Stomach (tissue), 9 donors: ENCODE measurements around the gene ST8SIA1. TPM values are rescaled to one million over a fixed set of nuclear protein-coding genes. Genes with fewer than 3 reads are reported as not detected.

Experiments
- DNase-seq, 2 donors: peaks; one replicate each; pipeline versions ENCODE4 v3.0.0 to v3.0.0-alpha.2; 2013 to 2019
- H3K27ac ChIP-seq, 5 donors: fragments of 200-600 bp in 4 of 5; sonication (generic) in 4 of 5; one replicate each; pipeline ENCODE4 v1.5.1; 2013 to 2019; ENCODE audit warnings: mild to moderate bottlenecking in 1 of 5, moderate library complexity in 1 of 5
- H3K27me3 ChIP-seq, 3 donors: fragments of 200-600 bp; sonication (generic); one replicate each; pipeline ENCODE4 v1.5.1; 2017 to 2019; ENCODE audit warnings: mixed run types in 1 of 3
- H3K36me3 ChIP-seq, 4 donors: fragments of 200-600 bp; sonication (generic); 1 replicate in 3 of 4; 2 replicates in 1 of 4; pipeline ENCODE4 v1.5.1; 2016 to 2019
- H3K4me1 ChIP-seq, 4 donors: fragments of 200-600 bp; sonication (generic); one replicate each; pipeline ENCODE4 v1.5.1; 2016 to 2019
- H3K4me3 ChIP-seq, 4 donors: fragments of 200-600 bp; sonication (generic) in 3 of 4; one replicate each; pipeline ENCODE4 v1.5.1; 2016 to 2019; ENCODE audit warnings: mild to moderate bottlenecking in 1 of 4
- H3K9me3 ChIP-seq, 4 donors: fragments of 200-600 bp; sonication (generic); one replicate each; pipeline ENCODE4 v1.5.1; 2016 to 2019
- EP300 ChIP-seq: sonication (generic); formaldehyde crosslinking; IDR thresholded peaks from one replicate; pipeline ENCODE4 v1.6.1; 2017; ENCODE audit warnings: antibody characterized with exemption
- POLR2A ChIP-seq, 4 donors: fragments of 450-650 bp; IDR thresholded peaks; one replicate each; pipeline ENCODE4 v1.6.1; 2016; ENCODE audit warnings: antibody characterized with exemption in 4 of 4, control low read depth in 2 of 4, mild to moderate bottlenecking in 1 of 4, moderate library complexity in 1 of 4
- POLR2AphosphoS5 ChIP-seq, 3 donors: sonication (generic); formaldehyde crosslinking; IDR thresholded peaks; one replicate each; pipeline ENCODE4 v1.6.1; 2016; ENCODE audit warnings: antibody characterized with exemption in 3 of 3
- WGBS, 5 donors: extraction: QIAGEN DNeasy Blood & Tissue Kit in 3 of 5; methylation state at CpG; one replicate each; pipeline versions ENCODE4 v1.1.5 to v1.1.7; 2013 to 2018; 5-methylcytosine and 5-hydroxymethylcytosine counted together
- intact Hi-C: fragments of 100-400 bp; cut with DNase I; formaldehyde crosslinking; loops from one replicate; pipeline ENCODE4 v1.15.1; 2023; ENCODE audit warnings: low total_unique reads
- polyA plus RNA-seq, 3 donors: library from polyadenylated mRNA; stranded (reverse); fragments of 200-250 nt; gene quantifications; one replicate each; pipeline ENCODE4 v1.2.3, GENCODE V29; 2013
- total RNA-seq, 5 donors: library from RNA; depleted of rRNA; stranded (reverse); fragments of >200 nt; gene quantifications; one replicate each; pipeline versions ENCODE4 v1.1.0 to v1.2.3, GENCODE V29; 2014 to 2016
- TF ChIP-seq, protein P1 (sequence below), 7 experiments: fragments of 450-650 bp in 4 of 7; fragments of 200-600 bp in 3 of 7; sonication (generic) in 3 of 7; IDR thresholded peaks; one replicate each; pipeline ENCODE4 v1.5.1; 2016 to 2019; ENCODE audit warnings: antibody characterized with exemption in 7 of 7, control low read depth in 2 of 7, mild to moderate bottlenecking in 1 of 7
- donor health status: healthy with polysubstance abuse.
- donor health status: Bipolar disorder and iron deficiency.
- donor health status: healthy.

ST8SIA1 gene
- total and polyA plus RNA-seq, 8 donors, result 0.29 to 5.0 (median 2.2) TPM

DNA sequence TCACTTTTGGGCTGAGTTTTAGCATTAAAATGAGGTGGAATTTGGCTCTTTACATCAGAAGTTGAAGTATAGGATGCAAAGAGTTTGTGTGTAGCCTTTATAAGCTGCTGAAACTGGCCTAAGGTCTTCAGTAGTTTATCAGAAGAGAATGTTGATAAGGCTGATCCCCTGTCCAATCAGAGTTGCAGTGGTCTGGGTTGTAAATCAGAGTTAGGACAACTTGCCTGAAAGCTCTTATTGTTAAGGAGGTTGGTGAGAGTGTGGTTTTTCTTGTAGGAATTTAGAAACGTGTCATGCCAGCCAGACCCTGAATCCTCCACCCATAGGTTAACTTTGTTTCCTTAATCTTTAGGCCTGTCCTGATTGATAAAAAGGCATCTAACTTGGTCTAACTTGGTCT is 143.5 kb downstream of the ST8SIA1 start:
- WGBS, 5 donors, result 14 to 42% (median 35%) methylated on average over 1 of the region's 1 CpG
- H3K27ac ChIP-seq, result no peak overlapping the region
- intact Hi-C loops, result no loop called here
- H3K4me3 ChIP-seq, result no peak overlapping the region
- H3K9me3 ChIP-seq, result no peaks in the 10 kb centered on the region
- H3K4me1 ChIP-seq, result no peaks in the 10 kb centered on the region
- no peaks in the 10 kb centered on the region for H3K36me3 ChIP-seq
- DNase-seq, result no peak
- H3K27me3 ChIP-seq, result no peaks in the 10 kb centered on the region
- no peak for TF ChIP-seq POLR2A (IDR thresholded peaks at IDR 0.05)
- TF ChIP-seq EP300, result no peak
- TF ChIP-seq, protein P1, sequence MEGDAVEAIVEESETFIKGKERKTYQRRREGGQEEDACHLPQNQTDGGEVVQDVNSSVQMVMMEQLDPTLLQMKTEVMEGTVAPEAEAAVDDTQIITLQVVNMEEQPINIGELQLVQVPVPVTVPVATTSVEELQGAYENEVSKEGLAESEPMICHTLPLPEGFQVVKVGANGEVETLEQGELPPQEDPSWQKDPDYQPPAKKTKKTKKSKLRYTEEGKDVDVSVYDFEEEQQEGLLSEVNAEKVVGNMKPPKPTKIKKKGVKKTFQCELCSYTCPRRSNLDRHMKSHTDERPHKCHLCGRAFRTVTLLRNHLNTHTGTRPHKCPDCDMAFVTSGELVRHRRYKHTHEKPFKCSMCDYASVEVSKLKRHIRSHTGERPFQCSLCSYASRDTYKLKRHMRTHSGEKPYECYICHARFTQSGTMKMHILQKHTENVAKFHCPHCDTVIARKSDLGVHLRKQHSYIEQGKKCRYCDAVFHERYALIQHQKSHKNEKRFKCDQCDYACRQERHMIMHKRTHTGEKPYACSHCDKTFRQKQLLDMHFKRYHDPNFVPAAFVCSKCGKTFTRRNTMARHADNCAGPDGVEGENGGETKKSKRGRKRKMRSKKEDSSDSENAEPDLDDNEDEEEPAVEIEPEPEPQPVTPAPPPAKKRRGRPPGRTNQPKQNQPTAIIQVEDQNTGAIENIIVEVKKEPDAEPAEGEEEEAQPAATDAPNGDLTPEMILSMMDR (IDR thresholded peaks at IDR 0.05), result no peak
- no peak for TF ChIP-seq POLR2AphosphoS5 (IDR thresholded peaks at IDR 0.05)

DNA sequence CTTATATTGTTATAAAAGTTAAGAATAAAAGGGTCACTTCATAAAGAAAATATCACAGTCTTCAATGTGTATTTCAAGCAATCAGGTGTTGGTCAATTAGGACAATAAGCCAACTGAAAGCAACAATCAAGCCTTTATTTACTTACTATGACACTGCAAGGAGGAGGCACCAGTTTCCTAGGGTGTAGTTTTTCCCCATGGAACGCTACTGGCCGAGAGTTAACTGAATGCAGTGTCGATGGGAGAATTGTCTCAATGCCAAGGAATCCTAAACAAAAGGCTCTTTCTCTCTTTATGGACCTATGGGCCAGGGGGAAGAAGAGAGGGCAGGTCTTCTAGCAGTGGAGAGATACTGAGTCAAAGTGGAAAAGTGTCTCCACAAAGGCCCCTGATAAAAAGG is 146.1 kb downstream of the ST8SIA1 start:
- no peaks in the 10 kb centered on the region for H3K4me1 ChIP-seq
- H3K27me3 ChIP-seq, result no peaks in the 10 kb centered on the region
- DNase-seq, result no peak
- no peaks in the 10 kb centered on the region for H3K36me3 ChIP-seq
- intact Hi-C loops, result no loop called here
- H3K27ac ChIP-seq, result no peak overlapping the region
- H3K4me3 ChIP-seq, result no peak overlapping the region
- 56 to 81% (median 58%) methylated on average over 3 of the region's 3 CpGs for WGBS, 5 donors
- TF ChIP-seq POLR2A (IDR thresholded peaks at IDR 0.05), result no peak
- no peak for TF ChIP-seq EP300
- no peak for TF ChIP-seq POLR2AphosphoS5 (IDR thresholded peaks at IDR 0.05)
- TF ChIP-seq, protein P1 (IDR thresholded peaks at IDR 0.05), result no peak
- H3K9me3 ChIP-seq, result no peaks in the 10 kb centered on the region

DNA sequence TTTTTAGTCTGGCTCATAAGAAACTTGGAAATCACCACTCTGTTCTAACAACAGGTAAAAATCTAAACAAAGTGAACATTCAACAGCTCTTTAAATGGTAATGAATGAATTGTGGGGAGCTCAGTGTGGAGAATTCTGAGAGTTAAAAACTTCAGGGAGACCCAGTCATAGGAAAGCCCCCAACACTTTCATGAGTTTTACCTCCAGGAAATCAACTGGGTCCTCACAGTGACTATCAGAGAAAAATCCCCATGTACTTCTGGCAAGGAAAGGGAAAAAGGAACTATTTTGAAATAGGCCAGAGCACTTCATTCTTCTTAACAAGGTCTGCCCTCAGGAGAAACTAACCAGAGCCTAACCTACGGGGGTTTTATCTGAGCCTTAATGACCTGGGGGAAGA is 153.8 kb downstream of the ST8SIA1 start:
- no peak overlapping the region for H3K27ac ChIP-seq
- H3K36me3 ChIP-seq, result no peaks in the 10 kb centered on the region
- no peak for DNase-seq
- H3K4me1 ChIP-seq, result no peaks in the 10 kb centered on the region
- 38 to 53% (median 47%) methylated on average over 1 of the region's 1 CpG for WGBS, 5 donors
- no peak overlapping the region for H3K4me3 ChIP-seq
- TF ChIP-seq POLR2A (IDR thresholded peaks at IDR 0.05), result no peak
- TF ChIP-seq, protein P1 (IDR thresholded peaks at IDR 0.05), result no peak
- intact Hi-C loops, result no loop called here
- H3K27me3 ChIP-seq, result no peaks in the 10 kb centered on the region
- H3K9me3 ChIP-seq, result no peaks in the 10 kb centered on the region

DNA sequence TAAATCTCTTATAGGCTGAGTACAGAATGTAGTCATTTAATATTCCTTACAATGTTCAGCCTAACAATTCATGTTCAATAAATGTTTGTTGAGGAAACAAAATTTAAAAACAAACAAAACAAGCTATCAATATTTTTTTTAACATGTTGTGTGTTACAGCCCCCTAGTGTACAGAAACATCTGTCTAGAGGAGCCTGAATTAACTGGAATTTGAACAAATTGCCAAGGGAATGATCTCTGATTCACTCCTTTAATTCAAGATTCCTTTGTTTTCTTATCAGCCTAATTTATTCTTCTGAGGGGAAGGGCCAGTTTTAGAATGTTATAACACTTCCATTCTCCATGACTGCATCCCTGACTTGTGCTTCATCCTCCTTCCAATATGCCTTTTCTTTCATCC is 161.3 kb downstream of the ST8SIA1 start:
- no peak for DNase-seq
- Histone ChIP-seq H3K4me3 (no peak overlapping the region), H3K27me3 (no peaks in the 10 kb centered on the region), H3K9me3 (no peaks in the 10 kb centered on the region), H3K27ac (no peak overlapping the region), H3K4me1 (no peaks in the 10 kb centered on the region), H3K36me3 (no peaks in the 10 kb centered on the region)
- intact Hi-C loops, result no loop called here
- TF ChIP-seq POLR2AphosphoS5 (IDR thresholded peaks at IDR 0.05) (no peak), POLR2A (IDR thresholded peaks at IDR 0.05) (no peak), EP300 (no peak)
- TF ChIP-seq, protein P1 (IDR thresholded peaks at IDR 0.05), result no peak
